ENCODE data around the gene PIH1D1.

The PIH1D1 gene

GRCh38 chr19:49451430-49452181 lies at the start of gene PIH1D1:
TSS of gene PIH1D1 (minus strand) at chr19:49451814. CDS start at chr19:49451574, 240 bp downstream.
- peak; percentile 97 for DNase-seq

- peak; percentile 57 for DNase-seq
Measured at GRCh38 chr19:49499030-49499670, 47.5 kb upstream of the PIH1D1 start.

- DNase-seq: peak; percentile 34
Measured at GRCh38 chr19:49498475-49498874, 46.9 kb upstream of the PIH1D1 start.

GRCh38 chr19:49497789-49498103 lies 46.1 kb upstream of the PIH1D1 start:
- DNase-seq: peak; percentile 39

GRCh38 chr19:49497047-49497788 lies 45.6 kb upstream of the PIH1D1 start:
- DNase-seq: peak; percentile 85

- DNase-seq: no peak
Measured at GRCh38 chr19:49496574-49497008, 45.0 kb upstream of the PIH1D1 start.

GRCh38 chr19:49492573-49493405 lies 41.2 kb upstream of the PIH1D1 start:
- peak; percentile 52 for DNase-seq

GRCh38 chr19:49491804-49492572 lies 40.4 kb upstream of the PIH1D1 start:
- peak; percentile 19 for DNase-seq

- peak; percentile 33 for DNase-seq
Measured at GRCh38 chr19:49491030-49491803, 39.6 kb upstream of the PIH1D1 start.

- peak; percentile 44 for DNase-seq
Measured at GRCh38 chr19:49490287-49491029, 38.8 kb upstream of the PIH1D1 start.

- peak; percentile 61 for DNase-seq
Measured at GRCh38 chr19:49489601-49490167, 38.1 kb upstream of the PIH1D1 start.

GRCh38 chr19:49488863-49489537 lies 37.4 kb upstream of the PIH1D1 start:
- peak; percentile 47 for DNase-seq

GRCh38 chr19:49488046-49488862 lies 36.6 kb upstream of the PIH1D1 start:
- DNase-seq: peak; percentile 51

- DNase-seq: peak; percentile 100
Measured at GRCh38 chr19:49487277-49488045, 35.8 kb upstream of the PIH1D1 start, which contains the start of gene RPL13A. TSS of gene RPL13A (plus strand) at chr19:49487608. CDS start at chr19:49487630, 22 bp downstream.

- no peak for DNase-seq
Measured at GRCh38 chr19:49486710-49487276, 35.2 kb upstream of the PIH1D1 start.

- DNase-seq: no peak
Measured at GRCh38 chr19:49486232-49486631, 34.6 kb upstream of the PIH1D1 start.

- no peak for DNase-seq
Measured at GRCh38 chr19:49481020-49481683, 29.5 kb upstream of the PIH1D1 start.
